Suprapubic skin (tissue), 4 donors: Measurements from ENCODE around the gene VDAC1. TPM values are rescaled to one million over a fixed set of nuclear protein-coding genes. Genes with fewer than 3 reads are reported as not detected.

ENCODE experiments used
- DNase-seq, 2 donors: peaks; one replicate each; pipeline ENCODE4 v3.0.0-alpha.2; 2019; ENCODE audit warnings: low spot score in 2 of 2
- H3K27ac ChIP-seq: fragments of 200-600 bp; sonication (generic); one replicate; pipeline ENCODE4 v1.5.1; 2019
- H3K27me3 ChIP-seq: fragments of 200-600 bp; sonication (generic); one replicate; pipeline ENCODE4 v1.5.1; 2019
- H3K36me3 ChIP-seq: fragments of 200-600 bp; sonication (generic); one replicate; pipeline ENCODE4 v1.5.1; 2019
- H3K4me1 ChIP-seq: fragments of 200-600 bp; sonication (generic); one replicate; pipeline ENCODE4 v1.5.1; 2019
- H3K4me3 ChIP-seq: fragments of 200-600 bp; sonication (generic); one replicate; pipeline ENCODE4 v1.5.1; 2019; ENCODE audit warnings: mild to moderate bottlenecking
- H3K9me3 ChIP-seq: fragments of 200-600 bp; sonication (generic); one replicate; pipeline ENCODE4 v1.5.1; 2019
- EP300 ChIP-seq: sonication (generic); formaldehyde crosslinking; IDR thresholded peaks from one replicate; pipeline ENCODE4 v1.6.1; 2017; ENCODE audit warnings: antibody characterized with exemption
- POLR2A ChIP-seq, 2 donors: fragments of 450-650 bp; IDR thresholded peaks; one replicate each; pipeline ENCODE4 v1.6.1; 2017; ENCODE audit warnings: antibody characterized with exemption in 2 of 2, mild to moderate bottlenecking in 2 of 2, moderate library complexity in 2 of 2
- POLR2AphosphoS5 ChIP-seq, 3 donors: sonication (generic); formaldehyde crosslinking; IDR thresholded peaks; one replicate each; pipeline ENCODE4 v1.6.1; 2017; ENCODE audit warnings: antibody characterized with exemption in 3 of 3
- WGBS: methylation state at CpG from one replicate; pipeline ENCODE4 v1.1.5; 2018; 5-methylcytosine and 5-hydroxymethylcytosine counted together
- total RNA-seq, 4 donors: library from RNA; depleted of rRNA; stranded (reverse); fragments of >200 nt; gene quantifications; one replicate each; pipeline ENCODE4 v1.1.0, GENCODE V29; 2016
- TF ChIP-seq, protein P1 (sequence below), 2 donors: fragments of 200-600 bp in 1 of 2; fragments of 450-650 bp in 1 of 2; sonication (generic) in 1 of 2; IDR thresholded peaks; one replicate each; pipeline ENCODE4 v1.5.1; 2016 to 2019; ENCODE audit warnings: antibody characterized with exemption in 2 of 2, mild to moderate bottlenecking in 1 of 2, moderate library complexity in 1 of 2

Gene VDAC1
- total RNA-seq, 4 donors from 2014 or later: 106 to 194 (median 162) TPM

DNA sequence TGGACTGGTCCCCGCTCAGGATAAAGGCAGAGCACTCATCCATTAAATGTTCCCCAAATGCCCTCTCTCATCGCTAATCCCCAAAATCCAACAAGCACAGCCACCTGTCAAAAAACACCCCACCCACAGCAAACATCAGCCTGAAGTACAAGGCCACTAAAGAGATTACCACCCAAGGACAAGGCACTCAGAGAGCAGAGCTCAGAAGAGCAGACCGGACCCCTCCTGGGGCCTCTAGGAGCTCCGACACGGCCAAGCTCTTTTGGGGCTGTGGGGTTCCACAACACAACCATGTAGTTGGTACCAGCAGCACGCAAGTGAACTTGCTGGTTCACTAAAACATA is 9.8 kb downstream of the VDAC1 start:
- peaks cover 62% of the 10 kb centered on the region for H3K4me1 ChIP-seq

DNA sequence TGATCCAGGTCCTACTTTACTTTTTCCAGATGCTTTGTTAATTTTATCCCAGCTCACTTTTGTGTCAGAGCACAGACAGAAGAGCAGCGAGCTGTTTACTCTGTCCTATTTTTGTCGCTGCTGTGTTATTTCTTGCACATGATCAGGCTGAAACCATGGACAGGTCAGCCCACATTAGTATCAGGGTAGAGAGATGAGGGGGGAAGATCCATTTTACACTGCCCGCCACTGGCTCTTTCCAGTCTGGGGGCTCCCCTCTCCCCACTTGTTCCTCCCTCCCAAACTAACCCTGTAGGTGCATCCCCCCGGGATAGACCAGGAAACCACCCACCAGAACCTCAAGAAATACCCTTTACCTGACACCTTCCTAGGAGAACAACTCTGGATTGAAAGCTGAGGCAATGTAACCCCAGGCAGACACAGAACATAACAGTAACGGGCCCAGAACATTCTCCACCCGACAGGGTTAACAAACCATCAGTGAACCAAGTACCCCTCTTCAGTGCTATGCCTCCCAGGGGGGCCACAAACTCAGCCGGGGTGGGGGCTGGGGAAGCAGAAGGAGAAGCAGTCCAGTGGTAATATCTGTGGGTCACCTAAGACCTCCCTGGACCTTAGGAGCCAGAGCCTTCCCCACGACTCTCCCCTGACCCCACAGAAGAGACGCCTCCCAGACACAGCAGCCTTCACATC is 10.3 kb downstream of the VDAC1 start:
- H3K9me3 ChIP-seq: no peaks in the 10 kb centered on the region
- DNase-seq: no peak
- TF ChIP-seq, protein P1, sequence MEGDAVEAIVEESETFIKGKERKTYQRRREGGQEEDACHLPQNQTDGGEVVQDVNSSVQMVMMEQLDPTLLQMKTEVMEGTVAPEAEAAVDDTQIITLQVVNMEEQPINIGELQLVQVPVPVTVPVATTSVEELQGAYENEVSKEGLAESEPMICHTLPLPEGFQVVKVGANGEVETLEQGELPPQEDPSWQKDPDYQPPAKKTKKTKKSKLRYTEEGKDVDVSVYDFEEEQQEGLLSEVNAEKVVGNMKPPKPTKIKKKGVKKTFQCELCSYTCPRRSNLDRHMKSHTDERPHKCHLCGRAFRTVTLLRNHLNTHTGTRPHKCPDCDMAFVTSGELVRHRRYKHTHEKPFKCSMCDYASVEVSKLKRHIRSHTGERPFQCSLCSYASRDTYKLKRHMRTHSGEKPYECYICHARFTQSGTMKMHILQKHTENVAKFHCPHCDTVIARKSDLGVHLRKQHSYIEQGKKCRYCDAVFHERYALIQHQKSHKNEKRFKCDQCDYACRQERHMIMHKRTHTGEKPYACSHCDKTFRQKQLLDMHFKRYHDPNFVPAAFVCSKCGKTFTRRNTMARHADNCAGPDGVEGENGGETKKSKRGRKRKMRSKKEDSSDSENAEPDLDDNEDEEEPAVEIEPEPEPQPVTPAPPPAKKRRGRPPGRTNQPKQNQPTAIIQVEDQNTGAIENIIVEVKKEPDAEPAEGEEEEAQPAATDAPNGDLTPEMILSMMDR (IDR thresholded peaks at IDR 0.05): no peak
- TF ChIP-seq POLR2AphosphoS5 (IDR thresholded peaks at IDR 0.05) (no peak), EP300 (no peak), POLR2A (IDR thresholded peaks at IDR 0.05) (no peak)
- H3K27ac ChIP-seq: no peak overlapping the region
- no peaks in the 10 kb centered on the region for H3K27me3 ChIP-seq
- peaks cover 29% of the 10 kb centered on the region for H3K36me3 ChIP-seq
- 85% methylated on average over 9 of the region's 9 CpGs for WGBS
- peaks cover 58% of the 10 kb centered on the region for H3K4me1 ChIP-seq
- no peak overlapping the region for H3K4me3 ChIP-seq

More for the DNA sequence above, 9.8 kb downstream of the VDAC1 start:
- Histone ChIP-seq H3K36me3 (peaks cover 24% of the 10 kb centered on the region), H3K27me3 (no peaks in the 10 kb centered on the region), H3K27ac (no peak overlapping the region), H3K4me3 (no peak overlapping the region), H3K9me3 (no peaks in the 10 kb centered on the region)
- peak in 1 of 2 donors; percentile 2 for DNase-seq
- 86% methylated on average over 6 of the region's 6 CpGs for WGBS
- TF ChIP-seq, protein P1 (IDR thresholded peaks at IDR 0.05): no peak
- TF ChIP-seq POLR2AphosphoS5 (IDR thresholded peaks at IDR 0.05) (no peak), EP300 (no peak), POLR2A (IDR thresholded peaks at IDR 0.05) (no peak)

DNA sequence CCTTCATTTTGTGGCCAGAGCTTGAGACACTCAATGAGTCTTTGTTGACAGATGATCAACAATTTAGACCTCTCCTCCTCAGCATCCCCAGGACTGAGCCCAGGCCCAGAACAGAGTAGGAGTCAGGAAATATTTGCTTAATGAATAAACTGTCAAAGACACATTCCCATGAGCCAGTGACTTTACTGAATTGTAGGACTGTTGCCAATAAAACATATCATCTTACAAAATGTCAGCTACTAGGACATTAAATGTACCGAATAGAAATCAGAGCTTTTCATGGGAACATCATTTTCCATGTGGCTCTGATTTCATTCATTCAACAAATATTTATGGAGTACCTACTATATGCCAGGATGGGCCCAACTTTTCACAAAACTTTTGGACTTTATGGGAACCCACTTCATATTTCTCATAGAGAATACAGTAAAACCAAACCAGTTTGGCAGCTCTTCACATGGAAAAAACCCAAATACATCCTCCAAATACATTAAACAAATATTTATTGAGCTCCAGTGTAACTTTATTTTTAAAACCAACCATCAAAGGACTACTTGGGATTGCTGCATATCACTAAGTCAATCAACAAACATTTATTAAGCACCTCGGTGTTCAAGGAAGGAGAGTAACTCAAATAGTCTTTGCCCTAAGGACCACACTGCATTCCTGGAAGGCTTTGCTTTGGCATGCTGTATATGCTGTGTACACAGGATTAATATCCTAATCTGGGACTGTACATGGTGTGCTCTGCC is 11.4 kb downstream of the VDAC1 start:
- H3K27me3 ChIP-seq: no peaks in the 10 kb centered on the region
- H3K4me1 ChIP-seq: peaks cover 52% of the 10 kb centered on the region
- DNase-seq: no peak
- H3K36me3 ChIP-seq: peaks cover 40% of the 10 kb centered on the region
- no peak for TF ChIP-seq EP300
- no peak for TF ChIP-seq POLR2A (IDR thresholded peaks at IDR 0.05)
- TF ChIP-seq, protein P1 (IDR thresholded peaks at IDR 0.05): no peak
- no peak for TF ChIP-seq POLR2AphosphoS5 (IDR thresholded peaks at IDR 0.05)
- no peak overlapping the region for H3K4me3 ChIP-seq
- H3K9me3 ChIP-seq: no peaks in the 10 kb centered on the region
- WGBS: 49% methylated on average over 2 of the region's 2 CpGs
- no peak overlapping the region for H3K27ac ChIP-seq

DNA sequence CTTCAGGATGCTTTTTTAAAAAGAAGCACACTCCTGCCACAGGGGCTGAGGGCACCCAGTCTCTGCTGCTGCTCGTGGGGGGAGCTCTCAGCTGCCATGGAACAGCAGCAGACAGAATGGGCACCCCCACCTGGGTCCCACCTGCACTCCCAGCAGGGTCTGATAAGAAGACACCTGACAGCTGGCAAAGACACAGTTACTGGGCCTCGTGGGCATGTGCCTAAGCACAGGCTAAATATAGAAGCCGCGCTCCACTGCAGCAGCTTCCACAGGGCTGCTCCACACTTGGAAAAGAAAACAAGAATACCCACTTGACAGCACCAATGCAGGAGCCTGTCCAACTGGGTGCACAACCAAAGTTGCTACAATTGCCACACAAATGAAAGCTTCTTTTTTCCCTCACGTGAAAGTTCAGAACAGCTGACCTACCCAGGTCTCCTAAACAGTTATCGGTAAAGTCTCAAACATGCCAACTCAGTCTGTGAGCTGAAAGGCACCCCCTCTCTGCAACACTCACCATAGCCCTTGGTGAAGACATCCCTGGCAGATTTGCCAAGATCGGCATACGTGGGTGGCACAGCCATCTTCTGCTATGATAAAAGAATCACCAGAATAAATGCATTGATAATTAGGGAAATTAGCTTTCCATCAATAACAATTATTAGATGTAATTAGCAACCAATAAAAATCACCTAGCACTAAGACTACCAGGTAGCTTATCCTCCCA is 12.2 kb downstream of the VDAC1 start:
- peaks cover 48% of the 10 kb centered on the region for H3K36me3 ChIP-seq
- H3K27me3 ChIP-seq: no peaks in the 10 kb centered on the region
- WGBS: 62% methylated on average over 5 of the region's 8 CpGs
- H3K4me1 ChIP-seq: peaks cover 51% of the 10 kb centered on the region
- no peak overlapping the region for H3K27ac ChIP-seq
- TF ChIP-seq EP300: no peak
- TF ChIP-seq POLR2A (IDR thresholded peaks at IDR 0.05): no peak
- TF ChIP-seq, protein P1 (IDR thresholded peaks at IDR 0.05): no peak
- TF ChIP-seq POLR2AphosphoS5 (IDR thresholded peaks at IDR 0.05): no peak
- H3K9me3 ChIP-seq: no peaks in the 10 kb centered on the region
- DNase-seq: no peak
- no peak overlapping the region for H3K4me3 ChIP-seq
